B cell (primary cell): ENCODE data around the gene MYO10. TPM values are rescaled to one million over a fixed set of nuclear protein-coding genes. Genes with fewer than 3 reads are reported as not detected.

ENCODE experiments used
- ATAC-seq: fragments of 200-7000 bp; cut with Tn5 transposase; one replicate; pipeline ENCODE4 v1.10.0; 2021; ENCODE audit warnings: low read depth, mild to moderate bottlenecking, moderate number of reproducible peaks, moderate library complexity
- CTCF ChIA-PET: fragments of 350-600 bp; sonication (Branson Sonifier 250); formaldehyde crosslinking; loops from one replicate; lab custom pipeline; 2021; ENCODE audit warnings: antibody characterized with exemption, inconsistent platforms; lab: Charles Lee
- POLR2A ChIA-PET: fragments of 350-600 bp; sonication (Branson Sonifier 250); formaldehyde crosslinking; loops from one replicate; lab custom pipeline; 2021; ENCODE audit warnings: antibody characterized with exemption; lab: Charles Lee
- DNase-seq: peaks from one replicate; pipeline ENCODE4 v3.0.0; 2013
- H2AFZ ChIP-seq: 2 replicates; pipeline ENCODE4 v1.6.1; 2012; ENCODE audit warnings: mild to moderate bottlenecking, low read depth, low read length; ENCODE audit not compliant: insufficient read depth, poor library complexity, severe bottlenecking
- H3K27ac ChIP-seq, 2 donors: 1 replicate in 1 of 2; 2 replicates in 1 of 2; pipeline ENCODE4 v1.5.1; 2012 to 2013; ENCODE audit warnings: low read length in 2 of 2, mild to moderate bottlenecking in 2 of 2, moderate library complexity in 1 of 2
- H3K27me3 ChIP-seq, 4 experiments: fragments of 200-600 bp in 1 of 4; sonication (generic) in 1 of 4; replicated peaks in 1 of 4; 1 replicate in 2 of 4; 2 replicates in 2 of 4; pipeline versions ENCODE4 v1.6.1 to v1.7.0; 2013 to 2016; ENCODE audit warnings: low read length in 3 of 4, mild to moderate bottlenecking in 2 of 4, mixed read lengths in 1 of 4, moderate library complexity in 1 of 4; ENCODE audit not compliant: insufficient read depth in 4 of 4, control insufficient read depth in 3 of 4; ENCODE audit errors: control extremely low read depth in 1 of 4
- H3K36me3 ChIP-seq, 2 experiments: replicated peaks in 1 of 2; 1 replicate in 1 of 2; 2 replicates in 1 of 2; pipeline versions ENCODE4 v1.6.1 to v1.7.1; 2013; ENCODE audit warnings: low read length in 1 of 2; ENCODE audit not compliant: insufficient read depth in 2 of 2, control insufficient read depth in 1 of 2; ENCODE audit errors: control extremely low read depth in 1 of 2, extremely low read depth in 1 of 2
- H3K4me1 ChIP-seq, 2 donors: fragments of 200-600 bp in 1 of 2; sonication (generic) in 1 of 2; 1 replicate in 1 of 2; 2 replicates in 1 of 2; pipeline versions ENCODE4 v1.5.1 to v1.6.1; 2013 to 2017; ENCODE audit warnings: low read length in 2 of 2; ENCODE audit not compliant: control insufficient read depth in 2 of 2, insufficient read depth in 2 of 2
- H3K4me2 ChIP-seq: replicated peaks from 2 replicates; pipeline ENCODE3; 2012; ENCODE audit warnings: mild to moderate bottlenecking, low read depth, low read length; ENCODE audit not compliant: poor library complexity, severe bottlenecking
- H3K4me3 ChIP-seq, 5 experiments: fragments of 200-600 bp in 1 of 5; sonication (generic) in 1 of 5; 1 replicate in 3 of 5; 2 replicates in 2 of 5; pipeline versions ENCODE4 v1.5.1 to v1.7.0; 2011 to 2016; ENCODE audit warnings: low read length in 4 of 5, mild to moderate bottlenecking in 4 of 5, low read depth in 2 of 5, control low read depth in 1 of 5, moderate library complexity in 1 of 5; ENCODE audit not compliant: insufficient read depth in 1 of 5; ENCODE audit errors: control extremely low read depth in 1 of 5, extremely low read depth in 1 of 5
- H3K79me2 ChIP-seq: fragments of 200-600 bp; sonication (generic); one replicate; pipeline ENCODE4 v1.6.0; 2016; ENCODE audit warnings: low read length; ENCODE audit not compliant: control insufficient read depth, insufficient read depth
- H3K9ac ChIP-seq: fragments of 200-600 bp; sonication (generic); 2 replicates; pipeline ENCODE4 v1.6.1; 2017; ENCODE audit warnings: mild to moderate bottlenecking, low read length, moderate library complexity
- H3K9me3 ChIP-seq, 3 donors: one replicate each; pipeline versions ENCODE4 v1.6.1 to v1.7.1; 2013; ENCODE audit warnings: low read length in 2 of 3; ENCODE audit not compliant: control insufficient read depth in 2 of 3, insufficient read depth in 1 of 3; ENCODE audit errors: control extremely low read depth in 1 of 3
- H4K20me1 ChIP-seq: 2 replicates; pipeline ENCODE4 v1.6.0; 2012; ENCODE audit warnings: mild to moderate bottlenecking, low read length; ENCODE audit not compliant: insufficient read depth, control insufficient read depth, poor library complexity, severe bottlenecking
- H3K27ac Mint-ChIP-seq: one replicate; pipeline ENCODE4 v1.8.0; 2021; ENCODE audit warnings: mixed read lengths
- H3K27me3 Mint-ChIP-seq: one replicate; pipeline ENCODE4 v1.8.0; 2021; ENCODE audit warnings: mixed read lengths
- H3K4me1 Mint-ChIP-seq: one replicate; pipeline ENCODE4 v1.8.0; 2021; ENCODE audit warnings: mixed read lengths
- H3K4me3 Mint-ChIP-seq: one replicate; pipeline ENCODE4 v1.8.0; 2021; ENCODE audit warnings: mixed read lengths
- H3K9me3 Mint-ChIP-seq: one replicate; pipeline ENCODE4 v1.8.0; 2022; ENCODE audit warnings: mixed read lengths; ENCODE audit not compliant: insufficient read depth
- CTCF ChIP-seq: fragments of 200-600 bp; IDR thresholded peaks from one replicate; pipeline ENCODE4 v1.8.0; 2022; ENCODE audit warnings: antibody characterized with exemption, mild to moderate bottlenecking
- EZH2 ChIP-seq: IDR thresholded peaks from 2 replicates; pipeline ENCODE4 v1.6.1; 2012; ENCODE audit warnings: borderline replicate concordance, low read depth, mild to moderate bottlenecking, moderate library complexity, low read length; ENCODE audit not compliant: insufficient read depth, poor library complexity, severe bottlenecking
- WGBS: methylation state at CpG from one replicate; pipeline ENCODE4 v1.1.5; 2013; ENCODE audit warnings: missing lambda C conversion rate; ENCODE audit not compliant: insufficient coverage; 5-methylcytosine and 5-hydroxymethylcytosine counted together
- intact Hi-C: fragments of 100-400 bp; cut with micrococcal nuclease; formaldehyde crosslinking; loops from one replicate; pipeline ENCODE4 v1.10.0; 2022
- polyA plus RNA-seq: library from polyadenylated mRNA; depleted of rRNA; stranded (reverse); fragments of >200 nt; gene quantifications from 2 replicates; pipeline ENCODE4 v1.2.3, GENCODE V29; 2012
- total RNA-seq, 2 donors: library from RNA; stranded (reverse); fragments of 120-200 nt in 1 of 2; gene quantifications; 1 replicate in 1 of 2; 2 replicates in 1 of 2; pipeline versions ENCODE4 v1.2.3 to v1.2.4, GENCODE V29; 2013 to 2022

MYO10 gene
- total and polyA plus RNA-seq, 2 donors (not counting 1 experiment from before 2014, with no cell fraction given) = 0.10 TPM; not detected in 1

- 92% methylated on average over 10 of the region's 11 CpGs for WGBS
- H3K4me1 ChIP-seq = no peaks in the 10 kb centered on the region
- POLR2A ChIA-PET = no interaction called here
- no peak overlapping the region for H2AFZ ChIP-seq
- H3K79me2 ChIP-seq = no peaks in the 10 kb centered on the region
- ATAC-seq (no peak), DNase-seq (no peak)
- no peak overlapping the region for H3K4me3 ChIP-seq
- H3K27ac ChIP-seq = no peak overlapping the region
- Mint-ChIP-seq H3K27ac (no peak overlapping the region), H3K4me1 (no peaks in the 10 kb centered on the region), H3K27me3 (peaks cover 5% of the 10 kb centered on the region), H3K4me3 (no peak overlapping the region), H3K9me3 (no peaks in the 10 kb centered on the region)
- intact Hi-C loops = no loop called here
- CTCF ChIA-PET = no interaction called here
- no peak for TF ChIP-seq CTCF
- no peak for TF ChIP-seq EZH2
- no peaks in the 10 kb centered on the region for H3K36me3 ChIP-seq
- H3K9ac ChIP-seq = no peak overlapping the region
- H4K20me1 ChIP-seq = no peaks in the 10 kb centered on the region
- no peak overlapping the region for H3K4me2 ChIP-seq
- H3K9me3 ChIP-seq = no peaks in the 10 kb centered on the region
- peaks cover 0 to 4% (median 0%) of the 10 kb centered on the region in 4 experiments for H3K27me3 ChIP-seq
Measured at GRCh38 chr5:16644301-16644889, 291.7 kb downstream of the MYO10 start.

- CTCF ChIA-PET = interaction anchor here (1.3 kb wide), 1 partner anchor 24 kb away, joined by 4 read pairs; no protein-coding TSS in a partner anchor
- no peaks in the 10 kb centered on the region for H4K20me1 ChIP-seq
- ATAC-seq = no peak
- H3K27me3 ChIP-seq = peaks cover 0 to 4% (median 0%) of the 10 kb centered on the region in 4 experiments
- H3K4me1 ChIP-seq = no peaks in the 10 kb centered on the region
- H2AFZ ChIP-seq = no peak overlapping the region
- H3K4me3 ChIP-seq = no peak overlapping the region
- WGBS = 100% methylated on average over 1 of the region's 2 CpGs
- DNase-seq = no peak
- Mint-ChIP-seq H3K27me3 (peaks cover 12% of the 10 kb centered on the region), H3K9me3 (no peaks in the 10 kb centered on the region), H3K4me3 (no peak overlapping the region), H3K4me1 (no peaks in the 10 kb centered on the region), H3K27ac (no peak overlapping the region)
- no peaks in the 10 kb centered on the region for H3K79me2 ChIP-seq
- H3K36me3 ChIP-seq = no peaks in the 10 kb centered on the region
- TF ChIP-seq CTCF (no peak), EZH2 (no peak)
- H3K9ac ChIP-seq = no peak overlapping the region
- no peaks in the 10 kb centered on the region for H3K9me3 ChIP-seq
- no peak overlapping the region for H3K4me2 ChIP-seq
- intact Hi-C loops = no loop called here
- no peak overlapping the region for H3K27ac ChIP-seq
- POLR2A ChIA-PET = no interaction called here
Measured at GRCh38 chr5:16642867-16643266, 293.2 kb downstream of the MYO10 start.
